Lung (tissue), 12 donors: ENCODE measurements around the gene LENEP. TPM values are rescaled to one million over a fixed set of nuclear protein-coding genes. Genes with fewer than 3 reads are reported as not detected.
"Not testable (repeated sequence)": the region's sequence is repeated elsewhere in the genome, so short reads cannot be mapped to it uniquely, and the experiment has no call there.

Experiments used
- ATAC-seq: fragments of 200-7000 bp; cut with Tn5 transposase; one replicate; pipeline ENCODE4 v1.9.1; 2020; ENCODE audit warnings: moderate number of reproducible peaks; ENCODE audit not compliant: insufficient read depth, low FRiP score
- DNase-seq, 3 donors: peaks; one replicate each; pipeline ENCODE4 v3.0.0-alpha.2; 2013 to 2017
- H3K27ac ChIP-seq, 2 donors: one replicate each; pipeline ENCODE4 v1.5.1; 2013; ENCODE audit warnings: mild to moderate bottlenecking in 2 of 2, moderate library complexity in 2 of 2, control low read depth in 1 of 2, inconsistent platforms in 1 of 2, low read depth in 1 of 2, low read length in 1 of 2
- H3K27me3 ChIP-seq, 3 donors: one replicate each; pipeline ENCODE4 v1.5.1; 2013; ENCODE audit warnings: low read length in 2 of 3; ENCODE audit not compliant: control insufficient read depth in 3 of 3, insufficient read depth in 3 of 3
- H3K36me3 ChIP-seq, 4 donors: one replicate each; pipeline ENCODE4 v1.5.1; 2013; ENCODE audit warnings: low read length in 4 of 4, mild to moderate bottlenecking in 1 of 4, moderate library complexity in 1 of 4; ENCODE audit not compliant: control insufficient read depth in 4 of 4, insufficient read depth in 4 of 4
- H3K4me1 ChIP-seq, 5 donors: one replicate each; pipeline ENCODE4 v1.5.1; 2013; ENCODE audit warnings: low read length in 5 of 5, mild to moderate bottlenecking in 2 of 5, moderate library complexity in 1 of 5; ENCODE audit not compliant: control insufficient read depth in 5 of 5, insufficient read depth in 5 of 5
- H3K4me3 ChIP-seq: one replicate; pipeline ENCODE4 v1.5.1; 2013; ENCODE audit warnings: mild to moderate bottlenecking, control low read depth, moderate library complexity
- H3K9ac ChIP-seq, 2 donors: one replicate each; pipeline ENCODE4 v1.5.1; 2013; ENCODE audit warnings: low read length in 2 of 2, control low read depth in 1 of 2; ENCODE audit not compliant: insufficient read depth in 1 of 2
- H3K9me3 ChIP-seq, 4 donors: one replicate each; pipeline ENCODE4 v1.5.1; 2013; ENCODE audit warnings: low read length in 3 of 4, mild to moderate bottlenecking in 1 of 4, moderate library complexity in 1 of 4; ENCODE audit not compliant: control insufficient read depth in 4 of 4, insufficient read depth in 3 of 4
- WGBS, 2 donors: extraction: QIAGEN DNeasy Blood & Tissue Kit; methylation state at CpG; one replicate each; pipeline ENCODE4 v1.1.7; 2013; 5-methylcytosine and 5-hydroxymethylcytosine counted together
- polyA plus RNA-seq, 2 donors: library from polyadenylated mRNA; stranded (reverse); fragments of 200-250 nt; gene quantifications; one replicate each; pipeline ENCODE4 v1.2.1, GENCODE V29; 2013
- total RNA-seq, 2 donors: library from RNA; depleted of rRNA in 1 of 2; stranded (reverse); fragments of >200 nt in 1 of 2; gene quantifications; one replicate each; pipeline ENCODE4 v1.2.1, GENCODE V29; 2014 to 2021
- TF ChIP-seq, protein P1 (sequence below): IDR thresholded peaks from 2 replicates; pipeline ENCODE4 v1.5.1; 2012; ENCODE audit warnings: mild to moderate bottlenecking; ENCODE audit errors: control extremely low read depth, extremely low read depth
- donor health status: control.
- donor health status: control.
- donor health status: Bipolar disorder and iron deficiency.
- donor health status: healthy.
- donor health status: DM: yes; HTN: yes; CAD: no.

LENEP gene
- total and polyA plus RNA-seq, 4 donors, result 0.31 to 0.89 TPM; not detected in 2

DNA sequence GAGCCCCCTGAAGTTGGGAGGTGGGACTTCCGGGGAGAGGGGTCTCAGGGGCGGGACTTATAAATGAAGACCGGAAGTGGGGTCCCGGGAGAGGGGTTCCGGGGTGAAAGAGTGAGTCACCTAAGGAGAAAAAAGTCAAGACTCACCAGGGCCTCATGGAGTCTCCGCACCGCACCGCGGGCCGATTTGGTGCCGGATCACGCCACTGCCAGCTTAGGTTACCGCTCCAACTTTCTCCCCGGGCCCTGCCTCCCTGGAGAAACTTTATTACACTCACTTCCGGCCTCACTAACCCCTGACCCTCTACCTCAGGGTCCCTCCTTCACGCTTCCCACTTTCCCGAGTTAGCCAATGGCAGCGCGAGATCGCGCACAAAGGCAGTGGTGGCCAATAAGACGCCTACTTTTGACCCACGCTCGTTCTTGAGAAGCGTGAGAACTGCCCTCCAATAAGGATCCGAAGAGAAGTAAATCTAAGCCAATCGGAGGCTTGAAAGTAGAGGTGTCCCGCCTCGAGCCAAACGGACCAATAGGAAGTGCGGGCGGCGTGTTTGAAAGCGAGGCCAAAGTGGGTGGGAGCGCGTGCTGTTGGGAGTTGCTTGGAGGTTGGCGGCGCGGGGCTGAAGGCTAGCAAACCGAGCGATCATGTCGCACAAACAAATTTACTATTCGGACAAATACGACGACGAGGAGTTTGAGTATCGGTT is 19.1 kb upstream of the LENEP start, which contains the start of gene CKS1B:
TSS of gene CKS1B (plus strand) at position 580 of the 706 bp plus-strand sequence. CDS start at position 645, 65 bp downstream.
- 0% methylated on average over 47 of the region's 47 CpGs for WGBS, 2 donors
- H3K27me3 ChIP-seq, result no peaks in the 10 kb centered on the region
- ATAC-seq (peak; percentile 80), DNase-seq (peak; percentile 99 to 100 (median 100))
- no peaks in the 10 kb centered on the region for H3K9me3 ChIP-seq
- TF ChIP-seq, protein P1, sequence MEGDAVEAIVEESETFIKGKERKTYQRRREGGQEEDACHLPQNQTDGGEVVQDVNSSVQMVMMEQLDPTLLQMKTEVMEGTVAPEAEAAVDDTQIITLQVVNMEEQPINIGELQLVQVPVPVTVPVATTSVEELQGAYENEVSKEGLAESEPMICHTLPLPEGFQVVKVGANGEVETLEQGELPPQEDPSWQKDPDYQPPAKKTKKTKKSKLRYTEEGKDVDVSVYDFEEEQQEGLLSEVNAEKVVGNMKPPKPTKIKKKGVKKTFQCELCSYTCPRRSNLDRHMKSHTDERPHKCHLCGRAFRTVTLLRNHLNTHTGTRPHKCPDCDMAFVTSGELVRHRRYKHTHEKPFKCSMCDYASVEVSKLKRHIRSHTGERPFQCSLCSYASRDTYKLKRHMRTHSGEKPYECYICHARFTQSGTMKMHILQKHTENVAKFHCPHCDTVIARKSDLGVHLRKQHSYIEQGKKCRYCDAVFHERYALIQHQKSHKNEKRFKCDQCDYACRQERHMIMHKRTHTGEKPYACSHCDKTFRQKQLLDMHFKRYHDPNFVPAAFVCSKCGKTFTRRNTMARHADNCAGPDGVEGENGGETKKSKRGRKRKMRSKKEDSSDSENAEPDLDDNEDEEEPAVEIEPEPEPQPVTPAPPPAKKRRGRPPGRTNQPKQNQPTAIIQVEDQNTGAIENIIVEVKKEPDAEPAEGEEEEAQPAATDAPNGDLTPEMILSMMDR, result no peak
- peak within 1 kb of the TSS; percentile 54 for H3K4me3 ChIP-seq
- H3K36me3 ChIP-seq, result peaks cover 0 to 2% (median 1%) of the 10 kb centered on the region in 4 donors
- peaks cover 6 to 55% (median 25%) of the 10 kb centered on the region in 5 donors for H3K4me1 ChIP-seq
- peak within 1 kb of the TSS; percentile 68 to 99 for H3K9ac ChIP-seq
- H3K27ac ChIP-seq, result peak within 1 kb of the TSS; percentile 96

DNA sequence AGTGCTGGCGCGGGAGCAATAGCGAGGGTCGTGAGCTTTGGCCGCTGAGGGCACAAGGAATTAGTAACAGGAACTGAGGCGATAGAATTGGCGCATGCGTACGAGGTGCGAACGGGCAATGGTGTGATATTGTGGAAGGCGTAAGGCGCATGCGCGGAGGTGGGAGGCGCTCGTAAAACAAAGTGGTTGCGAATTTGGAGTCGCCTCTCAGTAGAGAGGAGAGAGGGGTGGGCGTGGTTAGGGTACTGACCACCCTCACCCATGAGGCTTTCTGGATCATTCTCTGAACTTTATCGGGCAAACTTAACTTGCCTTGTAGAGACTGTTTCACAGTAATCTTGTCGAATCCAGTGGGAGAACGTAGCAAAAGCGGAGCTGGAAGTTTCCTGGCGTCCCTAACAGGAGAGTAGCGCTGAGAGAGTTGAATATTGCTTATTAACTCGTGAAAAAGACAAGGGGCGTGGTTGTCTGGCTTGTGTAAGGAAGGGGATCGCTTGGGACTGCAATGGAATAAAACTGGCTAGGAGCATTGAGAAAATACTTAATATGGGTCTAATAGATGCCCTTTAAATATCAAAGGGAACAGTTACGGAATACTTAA is 18.5 kb upstream of the LENEP start:
- peaks cover 6 to 48% (median 21%) of the 10 kb centered on the region in 5 donors for H3K4me1 ChIP-seq
- TF ChIP-seq, protein P1, result no peak
- peak; percentile 97 to 99 (median 99) for DNase-seq
- ATAC-seq, result peak; percentile 30
- no peaks in the 10 kb centered on the region for H3K9me3 ChIP-seq
- H3K27me3 ChIP-seq, result no peaks in the 10 kb centered on the region
- peak overlapping the region; percentile 37 for H3K4me3 ChIP-seq
- H3K36me3 ChIP-seq, result peaks cover 0 to 5% (median 2%) of the 10 kb centered on the region in 4 donors
- H3K9ac ChIP-seq, result peak overlapping the region; percentile 68 to 99
- peak overlapping the region; percentile 90 to 92 for H3K27ac ChIP-seq
- WGBS, 2 donors, result 0% methylated on average over 30 of the region's 30 CpGs

- Histone ChIP-seq H3K9me3 (no peaks in the 10 kb centered on the region), H3K9ac (peak overlapping the region; percentile 68 to 99), H3K4me1 (peaks cover 6 to 42% (median 18%) of the 10 kb centered on the region in 5 donors), H3K27ac (peak overlapping the region; percentile 90 to 92), H3K27me3 (no peaks in the 10 kb centered on the region), H3K4me3 (peak overlapping the region; percentile 54), H3K36me3 (peaks cover 0 to 5% (median 2%) of the 10 kb centered on the region in 4 donors)
- TF ChIP-seq, protein P1, result no peak
- 0% methylated on average over 24 of the region's 24 CpGs for WGBS, 2 donors
- ATAC-seq (no peak), DNase-seq (peak; percentile 68 to 81 (median 80))
Measured at GRCh38 chr1:154975409-154976059, 17.9 kb upstream of the LENEP start.

- not testable (repeated sequence) for H3K27ac ChIP-seq, H3K9me3 ChIP-seq, DNase-seq, H3K36me3 ChIP-seq, H3K4me3 ChIP-seq, ATAC-seq, H3K9ac ChIP-seq, H3K27me3 ChIP-seq
- WGBS, 2 donors, result 50 to 65% methylated on average over 3 of the region's 3 CpGs
- H3K4me1 ChIP-seq, result peaks cover 0 to 26% (median 8%) of the 10 kb centered on the region in 5 donors
Measured at GRCh38 chr1:154977762-154978161, 15.6 kb upstream of the LENEP start.
